Breast epithelium (tissue), 3 donors: ENCODE measurements around the gene AIG1.

Source experiments
- POLR2A ChIP-seq: fragments of 450-650 bp; IDR thresholded peaks from one replicate; pipeline ENCODE4 v1.6.1; 2016; ENCODE audit warnings: antibody characterized with exemption, mild to moderate bottlenecking, moderate library complexity
- TF ChIP-seq, protein P1 (sequence below), 3 donors: fragments of 450-650 bp; IDR thresholded peaks; one replicate each; pipeline ENCODE4 v1.5.1; 2016 to 2017; ENCODE audit warnings: antibody characterized with exemption in 3 of 3, mild to moderate bottlenecking in 3 of 3, moderate library complexity in 3 of 3

GRCh38 chr6:143374014-143374413 lies 313.3 kb downstream of the AIG1 start:
- TF ChIP-seq, protein P1, sequence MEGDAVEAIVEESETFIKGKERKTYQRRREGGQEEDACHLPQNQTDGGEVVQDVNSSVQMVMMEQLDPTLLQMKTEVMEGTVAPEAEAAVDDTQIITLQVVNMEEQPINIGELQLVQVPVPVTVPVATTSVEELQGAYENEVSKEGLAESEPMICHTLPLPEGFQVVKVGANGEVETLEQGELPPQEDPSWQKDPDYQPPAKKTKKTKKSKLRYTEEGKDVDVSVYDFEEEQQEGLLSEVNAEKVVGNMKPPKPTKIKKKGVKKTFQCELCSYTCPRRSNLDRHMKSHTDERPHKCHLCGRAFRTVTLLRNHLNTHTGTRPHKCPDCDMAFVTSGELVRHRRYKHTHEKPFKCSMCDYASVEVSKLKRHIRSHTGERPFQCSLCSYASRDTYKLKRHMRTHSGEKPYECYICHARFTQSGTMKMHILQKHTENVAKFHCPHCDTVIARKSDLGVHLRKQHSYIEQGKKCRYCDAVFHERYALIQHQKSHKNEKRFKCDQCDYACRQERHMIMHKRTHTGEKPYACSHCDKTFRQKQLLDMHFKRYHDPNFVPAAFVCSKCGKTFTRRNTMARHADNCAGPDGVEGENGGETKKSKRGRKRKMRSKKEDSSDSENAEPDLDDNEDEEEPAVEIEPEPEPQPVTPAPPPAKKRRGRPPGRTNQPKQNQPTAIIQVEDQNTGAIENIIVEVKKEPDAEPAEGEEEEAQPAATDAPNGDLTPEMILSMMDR (IDR thresholded peaks at IDR 0.05) = no peak
- no peak for TF ChIP-seq POLR2A
